T-helper 1 cell treated with Interleukin-12 subunit alpha and Interleukin-12 subunit beta and Interleukin-4 antibody, amounts not matched to agents 30 ng/mL and 1 ng/mL, for 36 hours (primary cell): ENCODE results near the gene PDGFD. TPM values are rescaled to one million over a fixed set of nuclear protein-coding genes. Genes with fewer than 3 reads are reported as not detected.

Experiments used
- intact Hi-C: fragments of 100-400 bp; cut with micrococcal nuclease; formaldehyde crosslinking; loops from one replicate; pipeline ENCODE4 v1.15.1; 2024
- total RNA-seq: library from RNA; stranded (reverse); gene quantifications from 2 replicates; pipeline ENCODE4 v1.2.3, GENCODE V29; 2022

The PDGFD gene
- not detected in 2 replicates for total RNA-seq

- intact Hi-C loops: no loop called here
These were observed at the start of gene PDGFD for GRCh38 chr11:104164028-104164520. Gene PDGFD, minus strand, starts transcription at chr11:104164147.

GRCh38 chr11:104206936-104207335 is 43.0 kb upstream of the PDGFD start:
- intact Hi-C loops: no loop called here

- intact Hi-C loops: no loop called here
These were observed 41.9 kb upstream of the PDGFD start for GRCh38 chr11:104205838-104206237.

DNA sequence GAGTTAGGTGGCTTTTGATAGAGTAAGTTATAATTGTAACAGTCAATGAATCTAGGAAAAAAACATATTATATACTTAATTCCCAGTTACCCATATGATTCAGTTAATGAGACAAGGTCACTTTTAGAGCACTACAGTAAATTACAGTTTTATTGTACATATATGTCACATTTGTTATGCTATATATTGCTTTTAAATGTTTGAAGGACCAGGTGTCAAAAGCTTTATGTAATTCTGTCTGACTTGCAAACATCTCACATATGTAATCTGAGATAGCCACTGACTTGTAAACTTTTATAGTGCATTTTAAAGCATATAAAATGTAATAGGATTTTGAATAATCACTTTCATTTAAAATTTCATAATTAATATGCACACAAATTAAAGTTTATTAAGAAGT is 36.7 kb upstream of the PDGFD start:
- intact Hi-C loops: no loop called here

GRCh38 chr11:104199053-104199452 is 35.1 kb upstream of the PDGFD start:
- intact Hi-C loops: no loop called here

DNA sequence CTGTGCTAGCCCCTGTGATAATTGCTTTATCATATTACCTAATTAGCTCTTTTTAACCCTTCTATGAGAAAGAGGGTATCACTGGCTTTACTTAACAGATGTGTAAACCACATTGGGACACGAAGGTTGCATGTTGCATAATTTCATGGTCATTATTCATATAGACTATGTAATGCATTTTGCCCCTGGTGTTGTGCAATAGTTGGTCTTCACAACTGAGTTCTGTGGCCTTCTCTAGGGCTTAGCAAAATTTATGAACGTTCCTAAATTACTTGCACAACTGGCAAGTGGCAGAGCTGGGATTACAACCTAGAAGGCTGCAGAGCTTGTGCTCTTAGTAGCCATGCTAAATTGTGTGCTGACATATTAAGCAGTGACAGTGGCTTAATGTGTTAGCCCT is 34.6 kb upstream of the PDGFD start:
- intact Hi-C loops: no loop called here

DNA sequence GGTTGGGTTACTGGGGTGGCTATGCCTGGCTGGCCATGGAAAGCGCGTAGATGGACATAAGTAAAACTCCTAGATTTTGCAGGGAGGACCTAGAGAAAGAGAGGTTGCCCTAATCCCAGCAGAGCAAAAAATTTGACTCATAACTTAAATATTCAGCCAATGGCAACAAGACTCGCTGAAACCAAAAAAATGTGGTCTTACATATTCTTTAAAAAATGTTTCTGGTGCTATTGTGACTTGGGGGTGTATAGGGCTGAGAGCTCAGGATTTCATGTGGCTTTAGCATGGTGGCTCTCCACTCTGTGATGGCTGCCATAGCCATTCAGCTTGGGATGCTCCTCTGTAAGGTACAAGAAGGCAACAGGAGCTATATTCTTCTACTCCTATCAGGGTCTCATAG is 27.2 kb upstream of the PDGFD start:
- intact Hi-C loops: no loop called here

DNA sequence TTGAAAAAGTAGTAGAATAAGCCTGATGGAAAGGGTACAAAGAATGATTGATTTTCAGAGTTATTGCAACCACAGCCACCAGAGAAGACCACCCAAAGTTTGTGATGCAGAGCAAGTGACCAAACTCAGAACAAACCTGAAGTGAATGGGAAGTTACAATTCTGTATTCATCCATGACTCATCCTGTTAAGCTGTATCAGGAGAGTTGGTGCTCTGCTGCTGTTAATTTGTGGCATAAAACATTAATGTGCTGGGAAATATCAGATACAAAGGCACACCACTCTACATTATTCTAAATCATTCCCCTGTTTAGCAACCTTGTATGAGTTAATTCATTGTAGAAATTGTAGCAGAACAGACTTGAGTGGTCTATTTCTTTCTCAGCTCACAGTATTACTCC is 19.6 kb upstream of the PDGFD start:
- intact Hi-C loops: no loop called here

DNA sequence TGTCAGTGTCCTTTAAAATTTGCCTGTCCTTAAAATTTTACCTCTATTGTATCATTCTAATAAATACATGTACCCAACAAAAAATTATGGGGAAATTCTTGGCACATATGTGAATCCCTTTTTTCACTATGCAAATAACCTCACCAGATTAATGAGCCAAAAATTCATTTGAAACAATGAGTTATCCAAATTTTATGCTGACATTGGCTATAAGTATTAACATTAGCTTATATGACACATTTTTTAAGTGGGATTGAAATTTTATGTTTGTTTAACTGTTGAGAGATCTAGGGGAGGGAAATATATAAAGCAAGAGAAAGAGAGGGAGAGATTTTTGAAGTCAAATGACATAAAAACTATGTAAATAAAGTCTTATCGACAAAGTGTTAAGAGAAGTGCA is 11.8 kb upstream of the PDGFD start:
- intact Hi-C loops: no loop called here

DNA sequence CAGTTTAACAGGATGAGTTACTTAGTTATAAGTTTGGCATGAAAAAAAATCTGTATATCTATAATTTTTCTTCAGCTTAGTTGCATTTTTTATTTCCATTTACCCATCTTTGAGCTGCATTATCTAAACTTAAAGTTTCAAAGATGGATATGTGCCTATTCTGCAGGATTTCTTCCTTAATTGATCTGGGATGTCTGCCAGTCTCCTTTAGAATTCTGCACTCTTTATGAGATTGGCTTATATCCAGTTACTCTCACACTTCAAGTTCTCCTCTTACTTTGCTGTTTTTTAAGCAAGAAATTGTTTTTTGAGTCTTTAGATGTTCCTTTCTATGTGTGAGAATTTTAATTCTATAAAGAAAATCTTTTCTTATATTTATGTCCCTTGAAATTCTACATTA is 5.1 kb upstream of the PDGFD start:
- intact Hi-C loops: no loop called here

DNA sequence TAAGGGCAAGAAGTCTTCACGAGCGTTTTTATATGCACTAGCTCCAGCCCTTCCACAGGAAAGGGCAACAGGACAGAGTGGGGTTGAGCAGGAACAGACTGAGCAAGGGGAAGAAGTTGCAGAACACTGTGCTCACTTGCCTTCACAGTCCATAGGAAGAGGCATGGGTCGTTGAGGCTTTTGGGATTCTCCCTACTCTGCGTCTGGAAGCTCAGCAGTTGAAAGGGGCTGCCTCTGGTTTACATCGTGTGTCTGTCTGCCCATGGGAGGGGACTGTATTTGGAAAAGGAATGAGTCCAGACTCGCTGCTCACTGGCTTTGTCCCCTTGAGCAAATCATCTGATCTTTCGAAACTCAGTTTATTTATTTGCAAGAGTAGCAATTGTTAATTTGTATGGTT is 1.1 kb upstream of the PDGFD start:
- intact Hi-C loops: no loop called here

- intact Hi-C loops: no loop called here
These were observed 583 bp downstream of the PDGFD start for GRCh38 chr11:104163100-104164027.

DNA sequence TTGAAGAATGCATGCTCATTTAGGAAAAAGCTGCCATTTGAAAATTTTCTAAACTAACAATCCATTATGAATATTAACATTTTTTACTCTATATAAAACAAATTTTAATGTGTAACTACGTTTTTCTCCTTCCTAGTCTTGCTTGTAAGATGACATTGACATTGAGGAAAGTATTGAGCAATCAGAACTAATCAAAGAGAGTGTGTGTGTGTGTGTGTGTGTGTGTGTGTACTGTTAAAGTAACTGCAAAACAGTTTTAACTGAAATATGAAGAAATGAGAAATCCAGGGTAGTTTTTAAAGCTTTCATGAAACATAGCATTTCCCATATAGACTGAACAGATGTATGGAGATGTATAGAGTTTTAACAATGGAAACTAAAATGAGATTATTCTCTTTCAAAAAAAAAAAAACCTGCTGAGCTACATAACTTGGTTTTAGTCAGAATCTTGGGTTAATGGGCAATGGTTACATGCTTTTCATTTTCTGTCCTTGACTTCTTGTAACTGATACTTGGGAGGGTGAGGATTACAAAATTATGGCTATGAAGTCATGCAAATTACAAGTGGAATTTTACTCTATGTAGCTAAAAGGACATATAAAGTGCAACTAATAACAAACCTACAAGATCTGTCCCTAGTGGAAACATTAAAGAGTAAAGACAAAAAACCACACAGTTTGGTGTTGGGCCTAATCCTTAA is 2.0 kb downstream of the PDGFD start:
- intact Hi-C loops: no loop called here

DNA sequence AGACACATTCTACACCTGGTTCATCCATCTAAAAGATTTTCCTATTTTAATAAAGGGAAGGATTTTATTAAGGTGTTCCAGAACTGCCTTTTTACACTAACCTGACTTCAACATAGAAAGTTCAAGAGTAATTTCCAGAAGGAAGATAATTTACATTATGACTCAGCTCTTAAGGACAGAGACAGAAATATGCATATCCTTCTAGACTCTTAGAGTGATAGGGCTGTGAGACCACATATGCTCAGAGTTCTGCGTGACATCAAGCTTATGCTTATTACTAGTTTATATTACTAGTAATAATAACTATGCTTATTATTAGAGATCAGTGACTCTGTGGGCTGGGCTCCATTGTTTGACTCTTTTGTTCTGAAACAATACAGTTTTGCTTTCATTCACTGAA is 4.6 kb downstream of the PDGFD start:
- intact Hi-C loops: no loop called here

DNA sequence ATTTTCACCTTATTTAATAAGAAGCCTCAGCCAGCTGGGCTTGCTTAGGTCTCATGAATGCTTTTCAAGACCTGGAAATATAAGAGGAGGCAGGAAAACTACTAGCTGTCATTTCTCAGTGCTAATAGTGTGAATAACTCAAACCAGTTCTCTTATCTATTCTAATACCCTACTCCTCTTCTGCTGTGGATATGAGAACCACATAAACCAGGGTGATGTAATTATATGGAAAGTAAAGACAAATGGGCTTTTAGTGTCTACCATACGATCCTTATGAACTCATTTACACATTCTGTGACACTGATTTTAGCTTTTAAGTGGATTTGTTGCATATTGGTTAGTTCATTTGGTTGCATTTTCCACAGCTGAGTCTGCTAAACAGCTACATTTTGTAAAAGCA is 8.6 kb downstream of the PDGFD start:
- intact Hi-C loops: no loop called here

DNA sequence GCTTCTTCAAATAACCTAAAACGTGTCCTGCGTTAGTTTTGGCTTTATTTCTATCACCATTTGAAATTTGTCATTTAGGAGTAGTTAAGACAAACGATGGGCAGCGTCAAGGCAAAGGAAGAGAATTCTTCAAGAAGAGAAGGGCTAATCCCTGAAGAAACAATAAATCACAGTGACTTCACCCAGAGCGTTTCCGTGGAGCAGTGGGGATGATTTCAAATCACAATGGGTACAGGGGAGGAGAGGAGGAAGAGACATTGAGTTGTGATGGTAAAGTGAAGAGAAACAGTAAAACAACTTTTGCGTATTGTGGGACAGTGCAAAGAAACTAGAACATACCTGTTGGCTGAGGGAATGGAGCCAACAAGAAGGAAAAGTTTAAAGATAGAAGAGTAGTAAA is 9.7 kb downstream of the PDGFD start:
- intact Hi-C loops: loop anchor here (5.0 kb wide), 1 partner anchor 227 kb away; no protein-coding TSS in a partner anchor

- intact Hi-C loops: loop anchor here (5.0 kb wide), 1 partner anchor 226 kb away; no protein-coding TSS in a partner anchor
These were observed 10.9 kb downstream of the PDGFD start for GRCh38 chr11:104152941-104153505.

DNA sequence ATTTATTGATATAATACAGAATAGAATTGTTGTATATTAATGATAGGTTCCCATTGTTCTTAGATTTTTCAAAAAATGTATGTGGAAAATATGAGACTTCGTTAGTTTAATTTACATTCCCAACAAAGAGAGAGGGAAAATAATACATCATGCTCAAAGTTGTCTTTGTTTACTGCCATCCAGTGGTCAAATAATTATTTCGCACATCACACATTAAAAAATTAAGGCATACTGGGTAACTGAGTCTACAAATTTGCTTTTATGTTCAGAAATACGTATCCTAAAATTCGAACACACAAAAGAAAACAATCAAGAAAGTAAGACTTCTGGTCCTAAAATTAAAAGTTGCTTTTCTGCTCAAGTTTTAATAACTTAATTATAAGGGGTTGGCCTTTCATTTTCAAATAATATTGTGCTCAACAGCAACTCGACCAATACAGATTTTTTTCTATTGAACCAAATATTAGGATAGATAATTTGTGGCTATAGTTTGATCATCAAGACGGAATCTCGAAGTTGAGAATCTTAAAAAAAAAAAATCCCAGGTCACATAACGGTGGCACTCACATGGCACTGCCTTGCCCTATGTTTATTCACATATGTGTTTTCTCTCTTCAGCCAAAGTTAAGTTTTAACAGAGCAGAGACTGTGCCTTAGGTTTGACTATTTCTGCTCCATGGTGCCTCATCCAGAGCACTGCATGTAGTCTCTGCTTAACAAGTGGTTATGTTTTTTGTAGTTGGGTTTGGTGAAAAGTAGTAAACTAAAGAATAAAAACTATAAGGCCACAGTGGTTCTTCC is 12.3 kb downstream of the PDGFD start:
- intact Hi-C loops: loop anchor here (1.0 to 5.0 kb wide), 2 partner anchors 224 to 469 kb away; no protein-coding TSS in a partner anchor

- intact Hi-C loops: no loop called here
These were observed 15.2 kb downstream of the PDGFD start for GRCh38 chr11:104148706-104149105.

- intact Hi-C loops: no loop called here
These were observed 15.9 kb downstream of the PDGFD start for GRCh38 chr11:104148074-104148473.

- intact Hi-C loops: no loop called here
These were observed 17.0 kb downstream of the PDGFD start for GRCh38 chr11:104146943-104147342.
